ENCODE results near the gene ACKR4. TPM values are rescaled to one million over a fixed set of nuclear protein-coding genes. Genes with fewer than 3 reads are reported as not detected.

Gene ACKR4
- total and polyA plus RNA-seq, 9 of the 15 experiments (the other 6 are each of a cell fraction or from before 2014, with no cell fraction given): 0.04 to 0.06 TPM; not detected in 7

DNA sequence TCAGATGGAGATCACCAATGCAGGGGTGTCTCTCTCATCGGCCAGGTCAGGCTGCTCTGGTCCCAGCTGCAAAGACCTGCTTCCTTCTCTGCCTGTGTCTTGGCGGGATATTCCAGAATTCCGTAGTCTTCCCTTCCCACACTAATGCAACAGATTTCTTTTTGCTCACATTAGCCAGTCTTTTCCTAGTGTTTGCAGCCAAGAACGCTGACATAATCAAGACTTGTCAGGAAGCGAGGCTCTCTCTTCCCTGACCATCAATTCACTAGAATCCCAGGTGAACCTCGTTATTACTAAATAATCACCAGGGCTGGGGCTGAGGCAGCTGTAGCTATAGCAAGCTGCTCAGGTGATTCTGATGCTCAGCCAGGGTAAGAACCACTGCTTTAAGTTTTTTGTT lies 43.2 kb upstream of the ACKR4 start:
- Histone ChIP-seq H3K4me1 (replicated peaks in 1 of 2; ENCODE audit: control insufficient read depth in 2 of 2, insufficient read depth in 2 of 2, low read length in 2 of 2) (peaks cover 5 to 32% of the 10 kb centered on the region in 2 experiments), H3K79me2 (ENCODE audit: control insufficient read depth, insufficient read depth, low read length) (no peaks in the 10 kb centered on the region), H3K4me2 (ENCODE audit: insufficient read depth, low read length) (no peak overlapping the region), H3K9me1 (ENCODE audit: control insufficient read depth, insufficient read depth, low read length) (no peaks in the 10 kb centered on the region), H4K20me1 (replicated peaks; ENCODE audit: control insufficient read depth, insufficient read depth, low read length) (no peaks in the 10 kb centered on the region), H3K9ac (ENCODE audit: insufficient read depth in 1 of 2, low read depth in 2 of 2, low read length in 2 of 2) (no peak overlapping the region; a peak in 1 of 4 replicates), H2AFZ (ENCODE audit: low read depth, low read length) (no peak overlapping the region), H3K36me3 (ENCODE audit: control insufficient read depth, insufficient read depth, low read length) (no peaks in the 10 kb centered on the region), H3K27me3 (ENCODE audit: control insufficient read depth in 2 of 2, insufficient read depth in 2 of 2, low read length in 2 of 2) (no peaks in the 10 kb centered on the region), H3K27ac (ENCODE audit: extremely low read depth, low read depth, low read length) (no peak overlapping the region), H3K4me3 (no peak overlapping the region), H3K9me3 (replicated peaks; ENCODE audit: control insufficient read depth, insufficient read depth, low read depth, low read length) (no peaks in the 10 kb centered on the region)
- no peak for DNase-seq (ENCODE audit: extremely low read depth in 1 of 4, low spot score in 3 of 4)
- in situ Hi-C loops (cut with MboI): no loop called here
- intact Hi-C loops (cut with micrococcal nuclease): no loop called here
- POLR2A ChIA-PET: no interaction called here
- WGBS (ENCODE audit: insufficient coverage, low coverage, missing lambda C conversion rate): 40% methylated on average over 3 of the region's 6 CpGs
- BruUV-seq (replicated peaks): no TSS peak
- no peak for ATAC-seq
- TF ChIP-seq MCM5 (IDR thresholded peaks at IDR 0.05; ENCODE audit: low read depth) (no peak), OTX1 (CRISPR knock-in tag; IDR thresholded peaks at IDR 0.05) (no peak), PCBP1 (IDR thresholded peaks at IDR 0.05; ENCODE audit: low read depth, low read length, poor library complexity, severe bottlenecking) (no peak), ZNF77 (CRISPR knock-in tag; IDR thresholded peaks at IDR 0.05) (no peak), E2F5 (CRISPR knock-in tag; IDR thresholded peaks at IDR 0.05) (no peak), ZNF253 (CRISPR knock-in tag; conservative IDR thresholded peaks at IDR 0.05) (no peak), WHSC1 (IDR thresholded peaks at IDR 0.05; ENCODE audit: low read length) (no peak), JUNB (CRISPR knock-in tag; conservative IDR thresholded peaks at IDR 0.05) (no peak), POLR2AphosphoS5 (IDR thresholded peaks at IDR 0.05; ENCODE audit: control insufficient read depth, insufficient read depth, low read depth, low read length) (no peak)
- TF ChIP-seq, protein P1, sequence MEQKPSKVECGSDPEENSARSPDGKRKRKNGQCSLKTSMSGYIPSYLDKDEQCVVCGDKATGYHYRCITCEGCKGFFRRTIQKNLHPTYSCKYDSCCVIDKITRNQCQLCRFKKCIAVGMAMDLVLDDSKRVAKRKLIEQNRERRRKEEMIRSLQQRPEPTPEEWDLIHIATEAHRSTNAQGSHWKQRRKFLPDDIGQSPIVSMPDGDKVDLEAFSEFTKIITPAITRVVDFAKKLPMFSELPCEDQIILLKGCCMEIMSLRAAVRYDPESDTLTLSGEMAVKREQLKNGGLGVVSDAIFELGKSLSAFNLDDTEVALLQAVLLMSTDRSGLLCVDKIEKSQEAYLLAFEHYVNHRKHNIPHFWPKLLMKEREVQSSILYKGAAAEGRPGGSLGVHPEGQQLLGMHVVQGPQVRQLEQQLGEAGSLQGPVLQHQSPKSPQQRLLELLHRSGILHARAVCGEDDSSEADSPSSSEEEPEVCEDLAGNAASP (IDR thresholded peaks at IDR 0.05): no peak
- TF ChIP-seq, protein P2, sequence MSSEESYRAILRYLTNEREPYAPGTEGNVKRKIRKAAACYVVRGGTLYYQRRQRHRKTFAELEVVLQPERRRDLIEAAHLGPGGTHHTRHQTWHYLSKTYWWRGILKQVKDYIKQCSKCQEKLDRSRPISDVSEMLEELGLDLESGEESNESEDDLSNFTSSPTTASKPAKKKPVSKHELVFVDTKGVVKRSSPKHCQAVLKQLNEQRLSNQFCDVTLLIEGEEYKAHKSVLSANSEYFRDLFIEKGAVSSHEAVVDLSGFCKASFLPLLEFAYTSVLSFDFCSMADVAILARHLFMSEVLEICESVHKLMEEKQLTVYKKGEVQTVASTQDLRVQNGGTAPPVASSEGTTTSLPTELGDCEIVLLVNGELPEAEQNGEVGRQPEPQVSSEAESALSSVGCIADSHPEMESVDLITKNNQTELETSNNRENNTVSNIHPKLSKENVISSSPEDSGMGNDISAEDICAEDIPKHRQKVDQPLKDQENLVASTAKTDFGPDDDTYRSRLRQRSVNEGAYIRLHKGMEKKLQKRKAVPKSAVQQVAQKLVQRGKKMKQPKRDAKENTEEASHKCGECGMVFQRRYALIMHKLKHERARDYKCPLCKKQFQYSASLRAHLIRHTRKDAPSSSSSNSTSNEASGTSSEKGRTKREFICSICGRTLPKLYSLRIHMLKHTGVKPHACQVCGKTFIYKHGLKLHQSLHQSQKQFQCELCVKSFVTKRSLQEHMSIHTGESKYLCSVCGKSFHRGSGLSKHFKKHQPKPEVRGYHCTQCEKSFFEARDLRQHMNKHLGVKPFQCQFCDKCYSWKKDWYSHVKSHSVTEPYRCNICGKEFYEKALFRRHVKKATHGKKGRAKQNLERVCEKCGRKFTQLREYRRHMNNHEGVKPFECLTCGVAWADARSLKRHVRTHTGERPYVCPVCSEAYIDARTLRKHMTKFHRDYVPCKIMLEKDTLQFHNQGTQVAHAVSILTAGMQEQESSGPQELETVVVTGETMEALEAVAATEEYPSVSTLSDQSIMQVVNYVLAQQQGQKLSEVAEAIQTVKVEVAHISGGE (CRISPR knock-in tag; IDR thresholded peaks at IDR 0.05): no peak
- CTCF ChIA-PET (ENCODE audit: low intra/inter-chr PET ratio): no interaction called here
- no peak for FAIRE-seq

All from K562 (cell line).